Stomach smooth muscle (tissue), 2 donors: ENCODE results near the gene MARCHF10.
A peak's percentile ranks its signal among the peaks of the same experiment; 100 is the strongest.

Experiments used
- H3K27ac ChIP-seq: one replicate; pipeline ENCODE4 v1.7.0; 2013; ENCODE audit warnings: mild to moderate bottlenecking, low read length, inconsistent platforms
- H3K27me3 ChIP-seq, 2 donors: one replicate each; pipeline ENCODE4 v1.7.0; 2013; ENCODE audit warnings: low read length in 2 of 2; ENCODE audit not compliant: insufficient read depth in 2 of 2, control insufficient read depth in 1 of 2
- H3K36me3 ChIP-seq, 2 donors: one replicate each; pipeline ENCODE4 v1.7.0; 2013; ENCODE audit warnings: low read length in 2 of 2; ENCODE audit not compliant: control insufficient read depth in 2 of 2, insufficient read depth in 2 of 2
- H3K4me1 ChIP-seq: one replicate; pipeline ENCODE4 v1.7.0; 2013; ENCODE audit warnings: low read length; ENCODE audit not compliant: control insufficient read depth, insufficient read depth
- H3K4me3 ChIP-seq, 2 donors: one replicate each; pipeline ENCODE4 v1.7.0; 2013; ENCODE audit warnings: low read length in 2 of 2
- H3K9ac ChIP-seq, 2 donors: one replicate each; pipeline ENCODE4 v1.7.0; 2013; ENCODE audit warnings: low read length in 2 of 2, mild to moderate bottlenecking in 1 of 2
- H3K9me3 ChIP-seq, 2 donors: one replicate each; pipeline ENCODE4 v1.7.0; 2013; ENCODE audit warnings: low read length in 2 of 2; ENCODE audit not compliant: control insufficient read depth in 2 of 2
- donor health status: healthy.
- donor health status: Pancreatic carcinoma.

Gene MARCHF10

GRCh38 chr17:62657145-62657665 lies 150.9 kb downstream of the MARCHF10 start:
- no peak overlapping the region for H3K27ac ChIP-seq
- no peak overlapping the region for H3K4me3 ChIP-seq
- peaks cover 3 to 7% of the 10 kb centered on the region in 2 donors for H3K27me3 ChIP-seq
- peaks cover 0 to 4% of the 10 kb centered on the region in 2 donors for H3K9me3 ChIP-seq
- peaks cover 18% of the 10 kb centered on the region for H3K4me1 ChIP-seq
- no peak overlapping the region for H3K9ac ChIP-seq
- H3K36me3 ChIP-seq = no peaks in the 10 kb centered on the region

- Histone ChIP-seq H3K4me1 (peaks cover 20% of the 10 kb centered on the region), H3K27me3 (peaks cover 6 to 11% of the 10 kb centered on the region in 2 donors), H3K4me3 (no peak overlapping the region), H3K9me3 (peaks cover 0 to 4% of the 10 kb centered on the region in 2 donors), H3K36me3 (no peaks in the 10 kb centered on the region), H3K9ac (no peak overlapping the region), H3K27ac (no peak overlapping the region)
Measured at GRCh38 chr17:62656446-62656845, 151.7 kb downstream of the MARCHF10 start.

- Histone ChIP-seq H3K9me3 (no peaks in the 10 kb centered on the region), H3K4me3 (no peak overlapping the region), H3K9ac (no peak overlapping the region), H3K36me3 (no peaks in the 10 kb centered on the region), H3K4me1 (peaks cover 20% of the 10 kb centered on the region), H3K27ac (no peak overlapping the region), H3K27me3 (peaks cover 6 to 11% of the 10 kb centered on the region in 2 donors)
Measured at GRCh38 chr17:62655656-62656055, 152.5 kb downstream of the MARCHF10 start.

- Histone ChIP-seq H3K27me3 (peaks cover 6 to 11% of the 10 kb centered on the region in 2 donors), H3K27ac (no peak overlapping the region), H3K9me3 (no peaks in the 10 kb centered on the region), H3K4me3 (peak overlapping the region in 1 of 2 donors; percentile 35), H3K9ac (no peak overlapping the region), H3K4me1 (peaks cover 20% of the 10 kb centered on the region), H3K36me3 (no peaks in the 10 kb centered on the region)
Measured at GRCh38 chr17:62653826-62654761, 154.0 kb downstream of the MARCHF10 start.

GRCh38 chr17:62653002-62653825 lies 154.9 kb downstream of the MARCHF10 start:
- Histone ChIP-seq H3K36me3 (no peaks in the 10 kb centered on the region), H3K4me1 (peaks cover 20% of the 10 kb centered on the region), H3K4me3 (peak overlapping the region in 1 of 2 donors; percentile 67), H3K27ac (no peak overlapping the region), H3K9ac (peak overlapping the region in 1 of 2 donors; percentile 13), H3K27me3 (peaks cover 6 to 11% of the 10 kb centered on the region in 2 donors), H3K9me3 (no peaks in the 10 kb centered on the region)

- H3K27ac ChIP-seq = no peak overlapping the region
- peaks cover 6 to 11% of the 10 kb centered on the region in 2 donors for H3K27me3 ChIP-seq
- peaks cover 20% of the 10 kb centered on the region for H3K4me1 ChIP-seq
- no peaks in the 10 kb centered on the region for H3K36me3 ChIP-seq
- peak overlapping the region in 1 of 2 donors; percentile 13 for H3K9ac ChIP-seq
- H3K4me3 ChIP-seq = peak overlapping the region; percentile 43 to 67
- no peaks in the 10 kb centered on the region for H3K9me3 ChIP-seq
Measured at GRCh38 chr17:62652251-62653001, 155.7 kb downstream of the MARCHF10 start.
